ENCODE results near the gene SPTSSB.

Gene SPTSSB

GRCh38 chr3:161337311-161337710, 34.0 kb downstream of the SPTSSB start:
- DNase-seq, result no peak

- no peak for DNase-seq
Observed at GRCh38 chr3:161336661-161337060, 34.7 kb downstream of the SPTSSB start.

GRCh38 chr3:161333696-161334095, 37.6 kb downstream of the SPTSSB start:
- DNase-seq, result no peak

- no peak for DNase-seq
Observed at GRCh38 chr3:161332792-161333191, 38.5 kb downstream of the SPTSSB start.

GRCh38 chr3:161325059-161325458, 46.3 kb downstream of the SPTSSB start:
- DNase-seq, result no peak

DNA sequence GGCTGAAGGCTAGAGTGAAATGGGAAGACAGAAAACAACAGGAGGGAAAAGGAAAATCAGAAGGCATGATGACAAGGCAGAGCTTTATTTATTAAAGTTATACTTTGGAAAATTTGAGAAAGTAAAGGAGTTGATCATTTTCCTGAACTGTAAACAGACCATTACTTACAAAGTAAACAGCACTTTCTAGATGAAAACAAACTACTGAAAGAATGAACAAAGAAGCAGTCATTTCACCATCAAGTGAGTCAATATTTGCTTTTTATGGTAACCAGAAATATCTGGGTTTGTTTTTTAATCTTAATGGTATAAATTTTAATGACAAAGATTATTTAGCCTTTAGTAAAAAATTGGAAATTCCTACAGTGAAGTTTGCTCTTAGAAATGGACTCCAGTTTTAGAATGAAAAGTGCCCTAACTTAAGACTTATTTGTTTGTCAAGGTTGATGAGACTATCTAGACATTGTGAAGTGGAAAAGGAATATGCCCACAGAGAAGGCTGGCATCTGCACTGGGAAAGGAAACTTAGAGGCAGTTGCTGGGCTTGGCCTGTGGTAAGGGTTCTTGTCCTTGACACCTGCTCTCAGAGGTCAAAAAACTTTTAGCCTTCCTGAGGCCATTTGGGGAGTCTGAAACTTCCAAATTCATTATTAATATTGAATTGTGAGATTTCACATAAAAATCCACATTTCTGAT, 47.2 kb downstream of the SPTSSB start:
- no peak for DNase-seq

- DNase-seq, result no peak
Observed at GRCh38 chr3:161322781-161323568, 48.3 kb downstream of the SPTSSB start.

GRCh38 chr3:161320837-161321236, 50.5 kb downstream of the SPTSSB start:
- DNase-seq, result no peak

GRCh38 chr3:161319867-161320266, 51.5 kb downstream of the SPTSSB start:
- DNase-seq, result no peak

- DNase-seq, result no peak
Observed at GRCh38 chr3:161317077-161317476, 54.2 kb downstream of the SPTSSB start.

- DNase-seq, result no peak
Observed at GRCh38 chr3:161316006-161316689, 55.2 kb downstream of the SPTSSB start.

DNA sequence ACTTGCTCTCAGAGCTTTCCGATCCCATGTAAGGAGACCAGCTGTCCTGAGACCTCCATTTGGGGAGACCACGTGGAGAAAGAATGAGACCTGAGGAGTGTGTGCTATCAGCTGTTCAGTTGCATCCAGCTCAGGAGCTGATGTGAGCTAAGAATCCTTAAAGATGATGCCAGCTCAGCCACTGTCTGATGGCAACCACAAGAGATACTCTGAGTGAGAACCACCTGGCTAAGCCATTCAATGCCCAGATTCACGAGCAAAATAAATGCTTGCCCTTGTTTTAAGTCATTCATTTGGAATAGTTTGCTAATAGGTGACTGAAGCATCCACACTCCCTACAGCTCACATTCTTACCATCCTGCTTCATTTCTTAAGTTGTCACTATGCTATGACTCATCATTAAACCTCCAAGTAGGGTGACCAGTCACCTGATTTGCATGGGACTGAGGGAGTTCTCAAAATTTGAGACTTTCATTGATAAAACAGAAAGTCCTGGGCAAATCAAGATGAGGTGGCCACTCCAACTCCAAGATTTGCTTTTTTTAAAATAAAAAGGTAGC, 56.4 kb downstream of the SPTSSB start:
- DNase-seq, result no peak

- DNase-seq, result peak; percentile 3
Observed at GRCh38 chr3:161310649-161311423, 60.5 kb downstream of the SPTSSB start.

GRCh38 chr3:161305095-161305991, 66.0 kb downstream of the SPTSSB start:
- DNase-seq, result no peak

DNA sequence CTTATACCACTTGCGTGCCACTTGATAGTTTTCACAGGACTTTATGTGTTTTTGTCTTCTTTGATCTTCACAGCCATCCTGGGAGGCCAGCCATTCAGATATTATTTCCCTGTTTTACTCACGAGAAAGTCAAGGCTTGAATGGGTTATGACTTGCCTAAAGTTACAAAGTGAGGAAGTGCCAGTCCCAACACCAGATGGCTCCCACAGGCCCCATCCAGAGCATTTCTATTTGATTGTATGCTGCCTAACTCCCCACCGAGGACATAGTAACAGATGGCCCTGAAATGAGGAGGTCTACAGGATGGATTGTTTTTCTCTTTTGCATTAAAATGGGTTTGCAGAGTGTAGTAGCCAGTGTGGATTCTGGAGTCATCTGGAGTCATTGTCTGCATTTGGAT, 74.5 kb downstream of the SPTSSB start:
- DNase-seq, result no peak

DNA sequence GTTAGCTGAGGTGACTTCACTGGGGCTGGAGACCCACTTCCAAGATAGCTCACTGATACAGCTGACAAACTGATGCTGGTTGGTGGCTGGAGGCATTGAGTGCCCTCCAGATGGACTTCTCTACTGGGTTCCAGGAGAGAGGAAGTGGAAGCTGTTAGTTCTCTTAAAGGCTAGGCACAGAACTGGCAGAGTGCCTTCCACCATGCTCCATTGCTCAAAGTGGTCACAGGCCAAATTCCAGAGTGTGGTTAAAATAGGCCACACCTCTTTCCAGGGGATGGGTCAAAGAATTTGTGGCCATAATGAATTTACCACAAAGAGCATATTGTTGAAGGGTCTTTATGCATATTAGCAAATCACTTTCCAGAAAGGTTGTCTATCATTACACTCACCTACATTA, 76.0 kb downstream of the SPTSSB start:
- DNase-seq, result no peak

All from effector CD8-positive, alpha-beta T cell (primary cell).